Sigmoid colon (tissue), 4 donors: Measurements from ENCODE around the gene PIM1.

ENCODE experiments used
- POLR2A ChIP-seq, 2 donors: fragments of 450-650 bp; IDR thresholded peaks; one replicate each; pipeline ENCODE4 v1.6.1; 2016; ENCODE audit warnings: antibody characterized with exemption in 2 of 2, mild to moderate bottlenecking in 2 of 2, moderate library complexity in 2 of 2
- POLR2AphosphoS5 ChIP-seq, 4 donors: sonication (generic); formaldehyde crosslinking; IDR thresholded peaks; one replicate each; pipeline ENCODE4 v1.6.1; 2017; ENCODE audit warnings: antibody characterized with exemption in 4 of 4
- TF ChIP-seq, protein P1 (sequence below), 4 experiments: fragments of 450-650 bp in 3 of 4; fragments of 200-600 bp in 1 of 4; IDR thresholded peaks; one replicate each; pipeline ENCODE4 v1.5.1; 2016 to 2019; ENCODE audit warnings: antibody characterized with exemption in 4 of 4, mild to moderate bottlenecking in 3 of 4, moderate library complexity in 2 of 4

- TF ChIP-seq, protein P1, sequence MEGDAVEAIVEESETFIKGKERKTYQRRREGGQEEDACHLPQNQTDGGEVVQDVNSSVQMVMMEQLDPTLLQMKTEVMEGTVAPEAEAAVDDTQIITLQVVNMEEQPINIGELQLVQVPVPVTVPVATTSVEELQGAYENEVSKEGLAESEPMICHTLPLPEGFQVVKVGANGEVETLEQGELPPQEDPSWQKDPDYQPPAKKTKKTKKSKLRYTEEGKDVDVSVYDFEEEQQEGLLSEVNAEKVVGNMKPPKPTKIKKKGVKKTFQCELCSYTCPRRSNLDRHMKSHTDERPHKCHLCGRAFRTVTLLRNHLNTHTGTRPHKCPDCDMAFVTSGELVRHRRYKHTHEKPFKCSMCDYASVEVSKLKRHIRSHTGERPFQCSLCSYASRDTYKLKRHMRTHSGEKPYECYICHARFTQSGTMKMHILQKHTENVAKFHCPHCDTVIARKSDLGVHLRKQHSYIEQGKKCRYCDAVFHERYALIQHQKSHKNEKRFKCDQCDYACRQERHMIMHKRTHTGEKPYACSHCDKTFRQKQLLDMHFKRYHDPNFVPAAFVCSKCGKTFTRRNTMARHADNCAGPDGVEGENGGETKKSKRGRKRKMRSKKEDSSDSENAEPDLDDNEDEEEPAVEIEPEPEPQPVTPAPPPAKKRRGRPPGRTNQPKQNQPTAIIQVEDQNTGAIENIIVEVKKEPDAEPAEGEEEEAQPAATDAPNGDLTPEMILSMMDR (IDR thresholded peaks at IDR 0.05): no peak
- TF ChIP-seq POLR2AphosphoS5 (IDR thresholded peaks at IDR 0.05) (no peak), POLR2A (IDR thresholded peaks at IDR 0.05) (no peak)
These were observed 42.9 kb upstream of the PIM1 start for GRCh38 chr6:37126961-37127616.
